Forelimb muscle (tissue), 1 donor: ENCODE results near the gene RAB9B. TPM values are rescaled to one million over a fixed set of nuclear protein-coding genes. Genes with fewer than 3 reads are reported as not detected.
"Not testable (repeated sequence)": the region's sequence is repeated elsewhere in the genome, so short reads cannot be mapped to it uniquely, and the experiment has no call there.

Source experiments
- DNase-seq: peaks from one replicate; pipeline ENCODE4 v3.0.0-alpha.2; 2013; ENCODE audit warnings: low read depth
- polyA plus RNA-seq: library from polyadenylated mRNA; unstranded; fragments of 120-200 nt; gene quantifications from one replicate; pipeline ENCODE4 v1.2.1, GENCODE V29; 2013; ENCODE audit not compliant: insufficient read length

Gene RAB9B
- polyA plus RNA-seq: 35.1 TPM

GRCh38 chrX:103831803-103832544 is at the start of gene RAB9B:
Gene RAB9B, minus strand, starts transcription at chrX:103832257. Its CDS starts 6,473 bp downstream, at chrX:103825784.
- DNase-seq: no peak

GRCh38 chrX:103879339-103879738 is 47.3 kb upstream of the RAB9B start:
- DNase-seq: no peak

- no peak for DNase-seq
Measured at GRCh38 chrX:103878466-103879122, 46.5 kb upstream of the RAB9B start.

- no peak for DNase-seq
Measured at GRCh38 chrX:103877571-103877970, 45.5 kb upstream of the RAB9B start.

- DNase-seq: no peak
Measured at GRCh38 chrX:103864886-103865534, 33.0 kb upstream of the RAB9B start.

- no peak for DNase-seq
Measured at GRCh38 chrX:103864149-103864548, 32.1 kb upstream of the RAB9B start.

GRCh38 chrX:103861200-103861599 is 29.1 kb upstream of the RAB9B start:
- DNase-seq: no peak

GRCh38 chrX:103849558-103849957 is 17.5 kb upstream of the RAB9B start:
- no peak for DNase-seq

GRCh38 chrX:103847174-103847870 is 15.3 kb upstream of the RAB9B start:
- DNase-seq: no peak

- no peak for DNase-seq
Measured at GRCh38 chrX:103846386-103846785, 14.3 kb upstream of the RAB9B start.

GRCh38 chrX:103845165-103845653 is 13.2 kb upstream of the RAB9B start:
- DNase-seq: peak; percentile 20

- no peak for DNase-seq
Measured at GRCh38 chrX:103839404-103839803, 7.3 kb upstream of the RAB9B start.

GRCh38 chrX:103831342-103831802 is 685 bp downstream of the RAB9B start:
- no peak for DNase-seq

GRCh38 chrX:103830848-103831247 is 1.2 kb downstream of the RAB9B start:
- no peak for DNase-seq

- no peak for DNase-seq
Measured at GRCh38 chrX:103828529-103828928, 3.5 kb downstream of the RAB9B start.

- DNase-seq: no peak
Measured at GRCh38 chrX:103825881-103826280, 6.2 kb downstream of the RAB9B start.

GRCh38 chrX:103823591-103823990 is 8.5 kb downstream of the RAB9B start:
- no peak for DNase-seq

GRCh38 chrX:103820802-103821201 is 11.3 kb downstream of the RAB9B start:
- DNase-seq: not testable (repeated sequence)

- peak; percentile 11 for DNase-seq
Measured at GRCh38 chrX:103818842-103819619, 13.0 kb downstream of the RAB9B start.

- peak; percentile 40 for DNase-seq
Measured at GRCh38 chrX:103817502-103817901, 14.6 kb downstream of the RAB9B start.

GRCh38 chrX:103817101-103817500 is 15.0 kb downstream of the RAB9B start:
- not testable (repeated sequence) for DNase-seq
